HG03064 (cell line): Measurements from ENCODE around the gene ADAM8.

Experiments used
- ATAC-seq: cut with Tn5 transposase; IDR thresholded peaks from one replicate; pipeline ENCODE4 v1.9.1; 2021; ENCODE audit warnings: low read depth; ENCODE audit not compliant: unreplicated experiment

The ADAM8 gene

GRCh38 chr10:133252223-133252552 is 24.5 kb downstream of the ADAM8 start:
- no peak for ATAC-seq

- ATAC-seq, result no peak
These were observed 25.1 kb downstream of the ADAM8 start for GRCh38 chr10:133251388-133252222.

GRCh38 chr10:133249975-133250754 is 26.5 kb downstream of the ADAM8 start:
- no peak for ATAC-seq

- ATAC-seq, result no peak
These were observed 27.4 kb downstream of the ADAM8 start for GRCh38 chr10:133249094-133249780.

GRCh38 chr10:133248334-133248715 is 28.3 kb downstream of the ADAM8 start:
- no peak for ATAC-seq

- no peak for ATAC-seq
These were observed 28.9 kb downstream of the ADAM8 start for GRCh38 chr10:133247681-133248333.

- no peak for ATAC-seq
These were observed 30.4 kb downstream of the ADAM8 start for GRCh38 chr10:133246236-133246626.

- ATAC-seq, result no peak
These were observed 31.0 kb downstream of the ADAM8 start for GRCh38 chr10:133245439-133246235.

GRCh38 chr10:133243593-133243992 is 33.1 kb downstream of the ADAM8 start:
- no peak for ATAC-seq

GRCh38 chr10:133242611-133243356 is 33.9 kb downstream of the ADAM8 start:
- no peak for ATAC-seq

GRCh38 chr10:133241501-133242205 is 35.0 kb downstream of the ADAM8 start:
- ATAC-seq, result no peak

GRCh38 chr10:133239990-133240389 is 36.7 kb downstream of the ADAM8 start:
- no peak for ATAC-seq

- no peak for ATAC-seq
These were observed 38.2 kb downstream of the ADAM8 start for GRCh38 chr10:133238466-133238804.

- no peak for ATAC-seq
These were observed 38.8 kb downstream of the ADAM8 start, which contains the start of gene VENTX for GRCh38 chr10:133237588-133238465. Gene VENTX, plus strand, starts transcription at chr10:133237855. Its CDS starts 60 bp downstream, at chr10:133237915.

- no peak for ATAC-seq
These were observed 39.5 kb downstream of the ADAM8 start for GRCh38 chr10:133237241-133237587.

GRCh38 chr10:133236401-133237240 is 40.0 kb downstream of the ADAM8 start:
- ATAC-seq, result no peak

GRCh38 chr10:133235932-133236331 is 40.7 kb downstream of the ADAM8 start:
- ATAC-seq, result no peak
